ENCODE data around the gene VPS45. TPM values are rescaled to one million over a fixed set of nuclear protein-coding genes. Genes with fewer than 3 reads are reported as not detected.

Gene VPS45
- total and polyA plus RNA-seq, 2 of the 13 experiments (the other 11 are each of a cell fraction or from before 2014, with no cell fraction given): 15.2 to 25.2 TPM

GRCh38 chr1:150182247-150182646 is 114.7 kb downstream of the VPS45 start (continued):
- TF ChIP-seq SNAPC4 (CRISPR knock-in tag; IDR thresholded peaks at IDR 0.05): no peak

- no TSS peak for BruUV-seq (replicated peaks)
Measured at GRCh38 chr1:150183061-150183460, 115.5 kb downstream of the VPS45 start.

More at GRCh38 chr1:150183061-150183460, 115.5 kb downstream of the VPS45 start:
- no peaks in the 10 kb centered on the region for H3K79me2 ChIP-seq (ENCODE audit: insufficient read depth, low read length)
- intact Hi-C loops (cut with micrococcal nuclease; ENCODE audit: unreplicated experiment): no loop called here
- H3K9me3 ChIP-seq (ENCODE audit: low read length): no peaks in the 10 kb centered on the region
- 72% methylated on average over 3 of the region's 3 CpGs for WGBS (ENCODE audit: low lambda C conversion rate)
- no peak overlapping the region for H3K4me2 ChIP-seq (ENCODE audit: low read depth, low read length)
- POLR2A ChIA-PET: interaction anchor here (1.3 kb wide), 1 partner anchor 295 kb away, joined by 4 read pairs; a partner anchor contains a TSS
- no peaks in the 10 kb centered on the region for H3K36me3 ChIP-seq (replicated peaks in 1 of 2; ENCODE audit: control insufficient read depth in 1 of 2, insufficient read depth in 2 of 2, low read length in 2 of 2)
- H3K4me3 ChIP-seq (replicated peaks in 1 of 3; ENCODE audit: insufficient read depth in 1 of 3, low read depth in 2 of 3, low read length in 3 of 3): no peak overlapping the region
- DNase-seq (ENCODE audit: low spot score) (no peak), ATAC-seq (no peak), FAIRE-seq (no peak)
- H3K4me1 ChIP-seq (ENCODE audit: insufficient read depth, low read length): peaks cover 34% of the 10 kb centered on the region
- no peaks in the 10 kb centered on the region for H4K20me1 ChIP-seq (ENCODE audit: insufficient read depth, low read length)
- in situ Hi-C loops (cut with HindIII; ENCODE audit: extremely low pct_ligation_motif_present, low pct_unique_long_range_greater_than_20kb): no loop called here
- H3K27ac ChIP-seq (ENCODE audit: extremely low read length, insufficient read depth, low read length): no peak overlapping the region
- no peak overlapping the region for H2AFZ ChIP-seq (ENCODE audit: low read length)
- no peak for TF ChIP-seq DPF2 (CRISPR knock-in tag; IDR thresholded peaks at IDR 0.05; ENCODE audit: borderline replicate concordance, low read depth)
- TF ChIP-seq ZMYM4 (CRISPR knock-in tag; IDR thresholded peaks at IDR 0.05): no peak
- no peak for TF ChIP-seq ZNF292 (CRISPR knock-in tag; IDR thresholded peaks at IDR 0.05; ENCODE audit: borderline replicate concordance, low read depth)
- no peak for TF ChIP-seq MEIS1 (CRISPR knock-in tag; IDR thresholded peaks at IDR 0.05; ENCODE audit: borderline replicate concordance)
- TF ChIP-seq ZBTB20 (CRISPR knock-in tag; IDR thresholded peaks at IDR 0.05; ENCODE audit: borderline replicate concordance, low read depth): no peak
- no peak for TF ChIP-seq ETV5 (CRISPR knock-in tag; IDR thresholded peaks at IDR 0.05; ENCODE audit: borderline replicate concordance)
- no peak for TF ChIP-seq ZFP1 (CRISPR knock-in tag; IDR thresholded peaks at IDR 0.05)
- TF ChIP-seq IKZF1 (IDR thresholded peaks at IDR 0.05): no peak
- no peak for TF ChIP-seq TARDBP (CRISPR knock-in tag; IDR thresholded peaks at IDR 0.05)
- no peak for TF ChIP-seq ZNF788 (CRISPR knock-in tag; IDR thresholded peaks at IDR 0.05; ENCODE audit: borderline replicate concordance)
- CTCF ChIA-PET (ENCODE audit: low intra/inter-chr PET ratio, low total read pairs): no interaction called here
- peaks cover 0 to 8% of the 10 kb centered on the region in 2 experiments; a peak in 2 of 5 replicates for H3K27me3 ChIP-seq (ENCODE audit: control insufficient read depth in 1 of 2, insufficient read depth in 2 of 2, low read length in 2 of 2)
- H3K9ac ChIP-seq (ENCODE audit: insufficient read depth, low read depth, low read length): no peak overlapping the region

All from HepG2 (cell line).